ENCODE measurements around the gene TTYH1. TPM values are rescaled to one million over a fixed set of nuclear protein-coding genes. Genes with fewer than 3 reads are reported as not detected.

Gene TTYH1
- total RNA-seq, 1 donor from 2014 or later: 50.7 TPM

DNA sequence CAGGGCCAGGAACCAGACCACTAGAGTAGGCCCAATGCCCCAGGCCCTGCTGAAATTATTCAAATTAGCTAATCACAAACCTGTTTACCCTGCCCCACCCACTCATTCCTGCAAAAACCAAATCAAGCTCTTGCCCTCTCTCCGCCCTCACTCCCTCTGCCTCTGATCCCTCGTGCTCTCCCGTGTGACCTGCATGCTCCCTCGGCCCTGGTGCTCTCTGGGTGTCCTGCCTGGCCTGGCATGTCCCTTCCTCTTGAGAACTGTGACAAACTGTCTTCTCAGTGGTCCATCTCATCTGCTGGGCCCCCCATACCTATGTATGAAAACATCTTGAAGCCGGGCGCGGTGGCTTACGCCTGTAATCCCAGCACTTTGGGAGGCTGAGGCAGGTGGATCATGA, 12.2 kb upstream of the TTYH1 start:
- Mint-ChIP-seq H3K9me3 (no peaks in the 10 kb centered on the region), H3K27ac (no peak overlapping the region), H3K4me3 (no peak overlapping the region), H3K27me3 (peaks cover 10% of the 10 kb centered on the region), H3K36me3 (no peaks in the 10 kb centered on the region), H3K4me1 (ENCODE audit: unreplicated experiment) (no peaks in the 10 kb centered on the region)
- TF ChIP-seq, protein P1, sequence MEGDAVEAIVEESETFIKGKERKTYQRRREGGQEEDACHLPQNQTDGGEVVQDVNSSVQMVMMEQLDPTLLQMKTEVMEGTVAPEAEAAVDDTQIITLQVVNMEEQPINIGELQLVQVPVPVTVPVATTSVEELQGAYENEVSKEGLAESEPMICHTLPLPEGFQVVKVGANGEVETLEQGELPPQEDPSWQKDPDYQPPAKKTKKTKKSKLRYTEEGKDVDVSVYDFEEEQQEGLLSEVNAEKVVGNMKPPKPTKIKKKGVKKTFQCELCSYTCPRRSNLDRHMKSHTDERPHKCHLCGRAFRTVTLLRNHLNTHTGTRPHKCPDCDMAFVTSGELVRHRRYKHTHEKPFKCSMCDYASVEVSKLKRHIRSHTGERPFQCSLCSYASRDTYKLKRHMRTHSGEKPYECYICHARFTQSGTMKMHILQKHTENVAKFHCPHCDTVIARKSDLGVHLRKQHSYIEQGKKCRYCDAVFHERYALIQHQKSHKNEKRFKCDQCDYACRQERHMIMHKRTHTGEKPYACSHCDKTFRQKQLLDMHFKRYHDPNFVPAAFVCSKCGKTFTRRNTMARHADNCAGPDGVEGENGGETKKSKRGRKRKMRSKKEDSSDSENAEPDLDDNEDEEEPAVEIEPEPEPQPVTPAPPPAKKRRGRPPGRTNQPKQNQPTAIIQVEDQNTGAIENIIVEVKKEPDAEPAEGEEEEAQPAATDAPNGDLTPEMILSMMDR (conservative IDR thresholded peaks at IDR 0.05): no peak
- no peak for DNase-seq (ENCODE audit: extremely low spot score, unreplicated experiment)

DNA sequence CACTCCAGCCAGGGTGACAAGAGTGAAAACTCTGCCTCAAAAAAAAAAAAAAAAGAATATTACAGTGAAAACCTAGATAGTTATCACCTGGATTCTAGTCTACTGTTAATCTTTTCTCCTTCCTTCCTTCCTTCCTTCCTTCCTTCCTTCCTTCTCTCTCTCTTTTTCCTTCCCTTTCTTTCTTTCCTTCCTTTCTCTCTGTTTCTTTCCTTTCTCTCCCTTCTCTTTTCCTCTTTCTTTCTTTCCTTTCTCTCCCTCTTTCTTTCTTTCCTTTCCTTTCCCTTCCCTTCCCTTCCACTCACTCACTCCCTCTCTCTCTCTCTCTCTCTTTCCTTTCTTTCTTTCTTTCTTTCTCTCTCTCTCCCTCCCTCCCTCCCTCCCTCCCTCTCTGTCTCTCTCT, 9.6 kb upstream of the TTYH1 start:
- H3K4me1 Mint-ChIP-seq (ENCODE audit: unreplicated experiment): no peaks in the 10 kb centered on the region
- no peaks in the 10 kb centered on the region for H3K9me3 Mint-ChIP-seq
- DNase-seq (ENCODE audit: extremely low spot score, unreplicated experiment): no peak
- H3K27ac Mint-ChIP-seq: no peak overlapping the region
- no peak overlapping the region for H3K4me3 Mint-ChIP-seq
- peaks cover 16% of the 10 kb centered on the region for H3K27me3 Mint-ChIP-seq
- TF ChIP-seq, protein P1 (conservative IDR thresholded peaks at IDR 0.05): no peak
- no peaks in the 10 kb centered on the region for H3K36me3 Mint-ChIP-seq

DNA sequence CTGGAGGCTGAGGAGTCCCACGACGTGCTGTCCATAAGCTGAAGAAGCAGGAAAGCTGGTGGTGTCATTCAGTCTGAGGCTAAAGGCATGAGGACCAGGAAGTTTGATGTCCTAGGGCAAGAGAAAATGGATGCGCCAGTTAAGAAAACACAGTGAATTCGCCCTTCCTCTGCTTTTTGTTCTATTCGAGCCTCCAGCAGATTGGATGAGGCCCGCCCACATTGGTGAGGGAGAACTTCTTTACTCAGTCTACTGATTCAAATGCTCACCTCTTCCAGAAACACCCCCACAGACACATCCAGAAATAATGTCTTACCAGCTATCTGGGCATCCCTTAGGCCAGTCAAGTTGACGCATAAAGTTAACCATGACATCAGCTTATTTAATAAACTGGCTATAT, 7.5 kb upstream of the TTYH1 start:
- H3K27ac Mint-ChIP-seq: no peak overlapping the region
- TF ChIP-seq, protein P1 (conservative IDR thresholded peaks at IDR 0.05): no peak
- H3K9me3 Mint-ChIP-seq: no peaks in the 10 kb centered on the region
- peaks cover 28% of the 10 kb centered on the region for H3K27me3 Mint-ChIP-seq
- H3K36me3 Mint-ChIP-seq: no peaks in the 10 kb centered on the region
- no peaks in the 10 kb centered on the region for H3K4me1 Mint-ChIP-seq (ENCODE audit: unreplicated experiment)
- no peak overlapping the region for H3K4me3 Mint-ChIP-seq
- DNase-seq (ENCODE audit: extremely low spot score, unreplicated experiment): no peak

DNA sequence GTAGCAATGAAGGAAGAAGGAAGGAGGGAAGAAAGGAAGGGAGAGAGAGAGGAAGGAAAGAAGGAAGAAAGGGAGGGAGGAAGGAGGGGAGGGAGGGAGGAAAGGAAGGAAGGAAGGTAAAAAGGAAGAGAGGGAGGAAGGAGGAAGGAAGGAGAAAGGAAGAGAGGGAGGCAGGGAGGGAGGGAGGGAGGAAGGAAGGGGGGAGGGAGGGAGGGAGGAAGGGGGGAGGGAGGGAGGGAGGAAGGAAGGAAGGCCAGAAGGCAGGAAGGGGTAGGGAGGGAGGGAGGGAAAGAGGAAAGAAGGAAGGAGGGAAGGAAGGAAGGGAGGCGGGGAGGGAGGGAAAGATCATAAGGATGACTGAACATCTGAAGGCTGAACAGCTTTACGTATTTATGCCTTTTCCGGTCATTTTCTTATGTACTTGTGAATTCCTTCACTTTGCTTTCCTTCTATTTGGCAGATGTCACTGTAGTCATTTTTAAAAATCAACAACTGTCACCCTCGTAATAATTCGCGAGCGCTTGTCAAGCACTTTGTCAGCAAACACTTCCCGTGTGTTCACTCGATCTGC, 6.7 kb upstream of the TTYH1 start:
- Mint-ChIP-seq H3K36me3 (no peaks in the 10 kb centered on the region), H3K4me3 (no peak overlapping the region), H3K4me1 (ENCODE audit: unreplicated experiment) (no peaks in the 10 kb centered on the region), H3K9me3 (no peaks in the 10 kb centered on the region), H3K27me3 (peaks cover 33% of the 10 kb centered on the region), H3K27ac (no peak overlapping the region)
- TF ChIP-seq, protein P1 (conservative IDR thresholded peaks at IDR 0.05): no peak
- DNase-seq (ENCODE audit: extremely low spot score, unreplicated experiment): no peak

DNA sequence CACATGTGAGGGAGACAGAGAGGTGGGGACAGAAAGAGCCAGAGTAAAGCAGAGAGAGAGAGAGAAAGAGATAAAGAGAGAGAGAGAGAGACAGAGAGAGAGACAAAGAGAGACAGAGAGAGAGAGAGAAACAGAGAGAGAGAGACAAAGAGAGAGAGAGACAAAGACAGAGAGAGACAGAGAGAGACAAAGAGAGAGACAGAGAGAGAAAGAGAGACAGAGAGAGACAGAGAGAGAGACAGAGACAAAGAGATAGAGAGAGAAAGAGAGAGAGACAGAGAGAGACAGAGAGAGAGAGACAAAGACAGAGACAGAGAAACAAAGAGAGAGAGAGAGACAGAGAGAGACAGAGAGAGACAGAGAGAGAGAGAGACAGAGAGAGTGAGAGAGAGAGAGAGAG, 4.2 kb upstream of the TTYH1 start:
- Mint-ChIP-seq H3K9me3 (peaks cover 4% of the 10 kb centered on the region), H3K4me3 (no peak overlapping the region), H3K27me3 (peaks cover 48% of the 10 kb centered on the region), H3K4me1 (ENCODE audit: unreplicated experiment) (no peaks in the 10 kb centered on the region), H3K36me3 (no peaks in the 10 kb centered on the region), H3K27ac (no peak overlapping the region)
- DNase-seq (ENCODE audit: extremely low spot score, unreplicated experiment): no peak
- TF ChIP-seq, protein P1 (conservative IDR thresholded peaks at IDR 0.05): no peak

DNA sequence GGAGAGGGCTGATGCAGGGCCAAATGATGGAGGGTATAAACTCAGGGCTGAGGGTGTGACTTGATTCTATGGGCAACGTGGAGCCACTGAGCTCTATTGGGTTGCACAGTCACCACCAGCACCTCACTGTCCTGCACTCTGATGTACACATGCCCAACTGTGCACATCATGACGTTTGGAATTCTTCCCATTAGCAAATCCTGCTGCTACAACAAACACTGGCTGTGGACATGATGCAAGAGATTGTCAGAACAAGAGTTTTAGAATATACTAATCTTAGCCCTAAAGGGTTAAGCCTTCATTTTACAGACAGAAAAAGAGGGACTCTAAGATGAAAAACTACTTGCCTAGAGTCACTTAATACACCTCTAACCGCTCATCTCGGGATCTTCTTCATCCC, 2.4 kb upstream of the TTYH1 start:
- H3K4me3 Mint-ChIP-seq: no peak overlapping the region
- no peak for DNase-seq (ENCODE audit: extremely low spot score, unreplicated experiment)
- TF ChIP-seq, protein P1 (conservative IDR thresholded peaks at IDR 0.05): no peak
- peaks cover 5% of the 10 kb centered on the region for H3K36me3 Mint-ChIP-seq
- H3K9me3 Mint-ChIP-seq: peaks cover 4% of the 10 kb centered on the region
- no peak overlapping the region for H3K27ac Mint-ChIP-seq
- peaks cover 9% of the 10 kb centered on the region for H3K4me1 Mint-ChIP-seq (ENCODE audit: unreplicated experiment)
- H3K27me3 Mint-ChIP-seq: peaks cover 57% of the 10 kb centered on the region

Data from type B pancreatic cell (in vitro differentiated cells).